NB4 (cell line): Measurements from ENCODE around the gene CLSTN2.

Source experiments
- DNase-seq: peaks from one replicate; pipeline ENCODE4 v3.0.0; 2010; ENCODE audit warnings: low read depth
- H3K4me3 ChIP-seq: one replicate; pipeline ENCODE4 v1.5.1; 2011; ENCODE audit warnings: mild to moderate bottlenecking, low read depth, low read length, moderate library complexity
- MYC ChIP-seq: IDR thresholded peaks from 2 replicates; pipeline ENCODE4 v1.6.1; 2011; ENCODE audit warnings: low read depth, low read length
- POLR2A ChIP-seq: IDR thresholded peaks from 2 replicates; pipeline ENCODE4 v1.6.1; 2011; ENCODE audit warnings: mild to moderate bottlenecking; ENCODE audit not compliant: insufficient read length; ENCODE audit errors: extremely low read depth
- TF ChIP-seq, protein P1 (sequence below): IDR thresholded peaks from 2 replicates; pipeline ENCODE4 v1.6.1; 2011; ENCODE audit warnings: low read depth, low read length
- TF ChIP-seq, protein P2 (sequence below): IDR thresholded peaks from one replicate; pipeline ENCODE4 v1.5.1; 2012; ENCODE audit warnings: low read depth, low read length

CLSTN2 gene

DNA sequence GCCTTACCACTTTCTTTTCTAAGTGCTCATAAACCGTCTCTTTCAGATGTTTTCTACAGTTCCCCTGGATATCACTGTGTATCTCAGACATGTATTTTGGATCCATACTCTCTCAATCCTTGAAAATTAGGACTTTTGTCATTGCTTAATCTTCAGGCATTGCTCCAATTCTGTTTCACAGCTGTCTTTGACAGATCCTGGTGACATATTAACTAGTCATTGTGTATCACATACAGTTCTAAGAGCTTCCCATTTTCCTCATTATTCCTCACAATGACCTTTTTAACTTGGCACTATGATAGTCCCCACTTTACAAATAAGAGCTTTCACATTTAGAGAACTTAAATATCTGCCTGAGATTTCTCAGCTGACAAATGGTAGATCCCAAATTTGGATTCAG lies 151.7 kb downstream of the CLSTN2 start:
- DNase-seq = no peak
- no peak for TF ChIP-seq MYC
- TF ChIP-seq, protein P1, sequence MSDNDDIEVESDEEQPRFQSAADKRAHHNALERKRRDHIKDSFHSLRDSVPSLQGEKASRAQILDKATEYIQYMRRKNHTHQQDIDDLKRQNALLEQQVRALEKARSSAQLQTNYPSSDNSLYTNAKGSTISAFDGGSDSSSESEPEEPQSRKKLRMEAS = no peak
- no peak for TF ChIP-seq POLR2A
- TF ChIP-seq, protein P2, sequence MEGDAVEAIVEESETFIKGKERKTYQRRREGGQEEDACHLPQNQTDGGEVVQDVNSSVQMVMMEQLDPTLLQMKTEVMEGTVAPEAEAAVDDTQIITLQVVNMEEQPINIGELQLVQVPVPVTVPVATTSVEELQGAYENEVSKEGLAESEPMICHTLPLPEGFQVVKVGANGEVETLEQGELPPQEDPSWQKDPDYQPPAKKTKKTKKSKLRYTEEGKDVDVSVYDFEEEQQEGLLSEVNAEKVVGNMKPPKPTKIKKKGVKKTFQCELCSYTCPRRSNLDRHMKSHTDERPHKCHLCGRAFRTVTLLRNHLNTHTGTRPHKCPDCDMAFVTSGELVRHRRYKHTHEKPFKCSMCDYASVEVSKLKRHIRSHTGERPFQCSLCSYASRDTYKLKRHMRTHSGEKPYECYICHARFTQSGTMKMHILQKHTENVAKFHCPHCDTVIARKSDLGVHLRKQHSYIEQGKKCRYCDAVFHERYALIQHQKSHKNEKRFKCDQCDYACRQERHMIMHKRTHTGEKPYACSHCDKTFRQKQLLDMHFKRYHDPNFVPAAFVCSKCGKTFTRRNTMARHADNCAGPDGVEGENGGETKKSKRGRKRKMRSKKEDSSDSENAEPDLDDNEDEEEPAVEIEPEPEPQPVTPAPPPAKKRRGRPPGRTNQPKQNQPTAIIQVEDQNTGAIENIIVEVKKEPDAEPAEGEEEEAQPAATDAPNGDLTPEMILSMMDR = no peak

GRCh38 chr3:140088058-140088457 lies 153.1 kb downstream of the CLSTN2 start:
- no peak for DNase-seq
- TF ChIP-seq, protein P2 = no peak
- TF ChIP-seq, protein P1 = no peak
- no peak for TF ChIP-seq POLR2A
- TF ChIP-seq MYC = no peak

More for the DNA sequence above, 151.7 kb downstream of the CLSTN2 start:
- H3K4me3 ChIP-seq = no peak overlapping the region

GRCh38 chr3:140088513-140088912 lies 153.5 kb downstream of the CLSTN2 start:
- TF ChIP-seq POLR2A = no peak
- no peak for TF ChIP-seq MYC
- TF ChIP-seq, protein P2 = no peak
- TF ChIP-seq, protein P1 = no peak
- DNase-seq = no peak
- H3K4me3 ChIP-seq = no peak overlapping the region

More at GRCh38 chr3:140088058-140088457, 153.1 kb downstream of the CLSTN2 start:
- no peak overlapping the region for H3K4me3 ChIP-seq

DNA sequence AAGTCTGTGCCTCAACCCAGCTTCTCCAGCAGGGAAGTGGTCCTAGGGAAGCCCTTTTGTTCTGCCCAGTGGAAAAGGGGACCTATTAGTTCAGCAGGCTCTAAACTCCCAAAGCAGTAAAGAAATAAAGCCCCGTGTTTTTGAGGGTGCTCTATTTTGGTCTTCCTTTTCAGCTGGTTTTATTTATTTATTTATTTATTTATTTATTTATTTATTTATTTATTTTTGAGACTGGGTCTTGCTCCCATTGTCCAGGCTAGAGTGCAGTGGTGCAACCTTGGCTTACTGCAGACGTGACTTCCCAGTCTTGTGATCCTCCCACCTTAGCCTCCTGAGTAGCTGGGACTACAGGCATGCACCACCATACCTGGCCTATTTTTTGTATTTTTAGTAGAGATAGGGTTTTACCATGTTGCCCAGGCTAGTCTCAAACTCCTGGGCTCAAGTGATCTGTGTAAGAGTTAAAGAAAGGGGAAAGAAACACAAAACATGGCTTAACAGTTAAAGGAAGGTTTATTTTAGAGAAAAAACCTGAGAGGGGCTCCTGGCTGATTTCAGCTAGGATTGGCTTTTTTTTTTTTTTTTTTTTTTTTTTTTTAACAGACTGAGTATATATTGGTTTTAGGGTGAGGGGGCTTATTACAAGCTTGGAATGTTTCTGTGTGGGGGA lies 154.6 kb downstream of the CLSTN2 start:
- no peak for DNase-seq
- TF ChIP-seq, protein P2 = no peak
- TF ChIP-seq MYC (no peak), POLR2A (no peak)
- TF ChIP-seq, protein P1 = no peak
- no peak overlapping the region for H3K4me3 ChIP-seq

GRCh38 chr3:140091143-140091542 lies 156.2 kb downstream of the CLSTN2 start:
- H3K4me3 ChIP-seq = no peak overlapping the region
- DNase-seq = no peak
- no peak for TF ChIP-seq POLR2A
- TF ChIP-seq MYC = no peak
- TF ChIP-seq, protein P1 = no peak
- TF ChIP-seq, protein P2 = no peak
